Measurements from ENCODE around the gene MIA2. TPM values are rescaled to one million over a fixed set of nuclear protein-coding genes. Genes with fewer than 3 reads are reported as not detected.

The MIA2 gene
- total RNA-seq, 4 donors from 2014 or later: 13.6 to 30.9 (median 20.7) TPM

DNA sequence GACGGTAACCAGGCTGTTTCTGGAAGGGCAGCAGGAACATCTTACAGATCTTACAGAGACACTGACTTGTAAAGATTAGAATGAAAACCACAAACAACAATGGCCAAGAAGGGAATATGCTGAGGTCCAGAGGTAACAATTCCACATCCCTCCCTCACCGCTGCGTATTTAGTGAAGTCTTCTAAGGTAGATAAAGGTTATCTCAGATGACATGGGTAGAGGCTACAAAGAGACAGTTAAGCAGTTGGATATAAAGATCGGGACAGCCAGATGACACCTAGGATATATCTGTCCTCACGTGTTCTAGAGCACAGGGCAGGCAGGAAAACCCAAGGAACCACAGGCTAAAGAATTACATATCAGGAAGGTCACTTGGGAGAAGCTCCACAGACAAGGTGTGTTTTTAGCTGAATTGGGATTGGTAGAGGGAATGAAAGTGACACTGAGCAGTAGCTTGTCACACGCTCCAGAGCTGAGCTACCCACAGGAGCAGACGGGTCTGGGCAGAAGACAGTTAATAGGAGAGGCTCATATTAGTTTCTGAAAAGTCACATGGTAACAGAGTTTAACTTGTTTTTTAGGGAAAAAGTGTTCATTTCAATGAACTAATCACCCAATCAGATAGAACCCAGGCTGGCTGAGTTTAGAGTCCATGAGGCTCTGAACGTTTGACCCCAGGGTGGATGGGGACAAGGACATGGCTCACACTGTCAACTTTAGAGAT, 83.3 kb downstream of the MIA2 start:
- intact Hi-C loops (cut with DNase I; ENCODE audit: low total_unique reads): no loop called here
- in situ Hi-C loops (cut with MboI; ENCODE audit: low sequenced_read_pairs in 4 of 4): no loop called here
- TF ChIP-seq, protein P1, sequence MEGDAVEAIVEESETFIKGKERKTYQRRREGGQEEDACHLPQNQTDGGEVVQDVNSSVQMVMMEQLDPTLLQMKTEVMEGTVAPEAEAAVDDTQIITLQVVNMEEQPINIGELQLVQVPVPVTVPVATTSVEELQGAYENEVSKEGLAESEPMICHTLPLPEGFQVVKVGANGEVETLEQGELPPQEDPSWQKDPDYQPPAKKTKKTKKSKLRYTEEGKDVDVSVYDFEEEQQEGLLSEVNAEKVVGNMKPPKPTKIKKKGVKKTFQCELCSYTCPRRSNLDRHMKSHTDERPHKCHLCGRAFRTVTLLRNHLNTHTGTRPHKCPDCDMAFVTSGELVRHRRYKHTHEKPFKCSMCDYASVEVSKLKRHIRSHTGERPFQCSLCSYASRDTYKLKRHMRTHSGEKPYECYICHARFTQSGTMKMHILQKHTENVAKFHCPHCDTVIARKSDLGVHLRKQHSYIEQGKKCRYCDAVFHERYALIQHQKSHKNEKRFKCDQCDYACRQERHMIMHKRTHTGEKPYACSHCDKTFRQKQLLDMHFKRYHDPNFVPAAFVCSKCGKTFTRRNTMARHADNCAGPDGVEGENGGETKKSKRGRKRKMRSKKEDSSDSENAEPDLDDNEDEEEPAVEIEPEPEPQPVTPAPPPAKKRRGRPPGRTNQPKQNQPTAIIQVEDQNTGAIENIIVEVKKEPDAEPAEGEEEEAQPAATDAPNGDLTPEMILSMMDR (IDR thresholded peaks at IDR 0.05 in 4 of 5, conservative IDR thresholded peaks at IDR 0.05 in 1 of 5): no peak
- TF ChIP-seq POLR2A (IDR thresholded peaks at IDR 0.05): no peak

DNA sequence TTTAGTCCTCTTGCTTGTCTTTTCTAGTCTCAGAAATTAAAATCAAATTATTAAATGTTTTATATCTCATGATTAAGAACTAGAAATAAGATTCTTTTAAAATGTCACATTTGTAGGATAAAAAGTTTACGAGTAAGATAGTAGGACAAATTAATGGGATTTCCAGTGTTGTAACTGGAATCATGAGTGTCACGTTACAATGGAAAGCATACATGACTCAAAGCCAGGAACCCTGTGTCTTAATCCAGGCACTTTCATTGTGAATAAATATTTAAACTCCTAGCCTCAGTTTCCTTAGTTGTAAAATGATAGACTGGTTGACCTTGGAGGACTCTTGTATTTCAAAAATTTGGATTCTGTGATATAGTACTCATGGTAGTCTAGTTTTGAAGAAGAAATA, 84.9 kb downstream of the MIA2 start:
- TF ChIP-seq POLR2A (IDR thresholded peaks at IDR 0.05): no peak
- TF ChIP-seq, protein P1 (IDR thresholded peaks at IDR 0.05 in 4 of 5, conservative IDR thresholded peaks at IDR 0.05 in 1 of 5): no peak
- ATAC-seq: no peak
- in situ Hi-C loops (cut with MboI; ENCODE audit: low sequenced_read_pairs in 4 of 4): no loop called here
- intact Hi-C loops (cut with DNase I; ENCODE audit: low total_unique reads): no loop called here
- Histone ChIP-seq H3K27me3 (no peaks in the 10 kb centered on the region), H3K27ac (peak overlapping the region in 3 of 4 donors; percentile 12 to 29 (median 25)), H3K4me1 (no peaks in the 10 kb centered on the region), H3K4me3 (no peak overlapping the region), H3K9me3 (no peaks in the 10 kb centered on the region), H3K36me3 (peaks cover 0 to 29% of the 10 kb centered on the region in 2 donors)
- DNase-seq: no peak

More for the DNA sequence above, 83.3 kb downstream of the MIA2 start:
- H3K9me3 ChIP-seq: no peaks in the 10 kb centered on the region
- H3K36me3 ChIP-seq: peaks cover 0 to 30% of the 10 kb centered on the region in 2 donors
- H3K4me1 ChIP-seq: no peaks in the 10 kb centered on the region
- no peak for DNase-seq
- no peaks in the 10 kb centered on the region for H3K27me3 ChIP-seq
- H3K4me3 ChIP-seq: no peak overlapping the region
- no peak for ATAC-seq
- no peak overlapping the region for H3K27ac ChIP-seq

DNA sequence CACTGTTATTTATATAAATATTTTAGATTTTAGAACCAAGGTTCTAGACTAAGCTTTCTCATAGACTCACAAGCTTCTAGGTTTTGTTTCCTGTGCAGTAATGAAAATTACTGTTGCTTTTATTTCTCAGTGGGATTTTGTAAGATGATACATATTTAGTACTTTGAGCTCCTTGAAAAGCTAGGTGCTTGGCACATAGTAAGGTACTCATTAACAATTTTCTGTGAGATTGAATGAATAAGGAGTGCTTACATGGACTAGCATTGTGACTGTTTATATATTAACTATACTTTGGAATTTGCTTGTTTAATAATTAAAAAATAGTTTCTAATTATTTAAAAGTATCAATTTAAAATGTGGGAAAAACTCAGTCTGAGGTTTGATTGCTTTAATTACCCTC, 85.7 kb downstream of the MIA2 start:
- no peak overlapping the region for H3K27ac ChIP-seq
- intact Hi-C loops (cut with DNase I; ENCODE audit: low total_unique reads) (no loop called here), in situ Hi-C loops (cut with MboI; ENCODE audit: low sequenced_read_pairs in 4 of 4) (no loop called here)
- TF ChIP-seq, protein P1 (IDR thresholded peaks at IDR 0.05 in 4 of 5, conservative IDR thresholded peaks at IDR 0.05 in 1 of 5): no peak
- TF ChIP-seq POLR2A (IDR thresholded peaks at IDR 0.05): no peak
- H3K9me3 ChIP-seq: no peaks in the 10 kb centered on the region
- no peak overlapping the region for H3K4me3 ChIP-seq
- no peaks in the 10 kb centered on the region for H3K4me1 ChIP-seq
- DNase-seq (no peak), ATAC-seq (no peak)
- no peaks in the 10 kb centered on the region for H3K27me3 ChIP-seq
- H3K36me3 ChIP-seq: peaks cover 0 to 22% of the 10 kb centered on the region in 2 donors

DNA sequence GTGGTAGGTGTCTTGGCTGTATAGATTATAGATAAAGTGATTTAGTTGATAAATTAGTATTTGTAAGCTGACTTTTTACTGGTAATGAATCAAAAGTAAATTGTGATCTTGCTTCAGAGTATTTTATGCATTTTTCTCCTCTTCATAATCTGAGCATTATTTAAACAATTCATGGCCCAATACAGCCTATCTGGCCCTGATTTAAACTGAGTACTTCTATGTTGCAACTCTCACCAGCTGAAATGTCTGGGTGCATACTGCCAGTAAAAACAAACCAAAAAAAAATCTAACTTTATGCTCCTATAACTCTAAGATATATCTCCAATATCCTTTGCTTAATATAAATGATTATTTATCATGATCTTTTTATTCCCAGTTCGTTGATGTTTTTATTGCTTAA, 86.6 kb downstream of the MIA2 start:
- no peaks in the 10 kb centered on the region for H3K27me3 ChIP-seq
- no peak for ATAC-seq
- intact Hi-C loops (cut with DNase I; ENCODE audit: low total_unique reads) (no loop called here), in situ Hi-C loops (cut with MboI; ENCODE audit: low sequenced_read_pairs in 4 of 4) (no loop called here)
- DNase-seq: no peak
- no peaks in the 10 kb centered on the region for H3K9me3 ChIP-seq
- no peak overlapping the region for H3K4me3 ChIP-seq
- no peaks in the 10 kb centered on the region for H3K4me1 ChIP-seq
- no peak for TF ChIP-seq POLR2A (IDR thresholded peaks at IDR 0.05)
- TF ChIP-seq, protein P1 (IDR thresholded peaks at IDR 0.05 in 4 of 5, conservative IDR thresholded peaks at IDR 0.05 in 1 of 5): no peak
- H3K27ac ChIP-seq: no peak overlapping the region
- H3K36me3 ChIP-seq: peaks cover 0 to 22% of the 10 kb centered on the region in 2 donors

Data from gastrocnemius medialis (tissue), 4 donors.